HEK293 (cell line): Measurements from ENCODE around the gene SLC12A1.

Source experiments
- CTCF ChIA-PET: fragments of 350-600 bp; formaldehyde crosslinking; extraction: SDS; loops from one replicate; lab custom pipeline; 2021; ENCODE audit warnings: antibody characterized with exemption; lab: Yijun Ruan, JAX
- POLR2A ChIA-PET: fragments of 300-600 bp; formaldehyde crosslinking; extraction: SDS; loops from one replicate; lab custom pipeline; 2020; ENCODE audit warnings: antibody characterized with exemption, inconsistent platforms; lab: Yijun Ruan, JAX
- H3K27ac ChIP-seq: fragments of 200-500 bp; sonication (Bioruptor generic); 2 replicates; pipeline ENCODE4 v1.5.1; 2014; ENCODE audit warnings: low read depth, low read length, control low read depth, inconsistent platforms; ENCODE audit errors: extremely low read depth
- H3K36me3 ChIP-seq, 2 experiments: fragments of 200-500 bp in 1 of 2; sonication (Bioruptor generic) in 1 of 2; 1 replicate in 1 of 2; 2 replicates in 1 of 2; pipeline ENCODE4 v1.5.1; 2014 to 2017; ENCODE audit warnings: inconsistent platforms in 2 of 2, low read length in 2 of 2; ENCODE audit not compliant: control insufficient read depth in 2 of 2, insufficient read depth in 1 of 2
- H3K4me1 ChIP-seq: fragments of 200-500 bp; sonication (Bioruptor generic); 2 replicates; pipeline ENCODE4 v1.5.1; 2014; ENCODE audit warnings: mild to moderate bottlenecking, low read length, inconsistent platforms; ENCODE audit not compliant: control insufficient read depth, insufficient read depth
- H3K4me3 ChIP-seq: 2 replicates; pipeline ENCODE4 v1.5.1; 2011; ENCODE audit warnings: low read depth, mild to moderate bottlenecking, control low read depth, low read length, moderate library complexity
- H3K9me3 ChIP-seq: fragments of 200-500 bp; sonication (Bioruptor generic); 2 replicates; pipeline ENCODE4 v1.5.1; 2014; ENCODE audit warnings: low read depth, low read length, inconsistent platforms; ENCODE audit not compliant: control insufficient read depth, insufficient read depth
- OSR2 ChIP-seq: fragments of 450-650 bp; formaldehyde crosslinking; IDR thresholded peaks from 2 replicates; pipeline ENCODE4 v1.5.1; 2016; ENCODE audit warnings: missing biosample characterization, missing genetic modification characterization
- PATZ1 ChIP-seq: fragments of 450-650 bp; formaldehyde crosslinking; IDR thresholded peaks from 2 replicates; pipeline ENCODE4 v1.5.1; 2016; ENCODE audit warnings: missing biosample characterization, missing genetic modification characterization
- SCRT1 ChIP-seq: fragments of 450-650 bp; formaldehyde crosslinking; IDR thresholded peaks from 2 replicates; pipeline ENCODE4 v1.5.1; 2016; ENCODE audit warnings: missing biosample characterization, missing genetic modification characterization, borderline replicate concordance
- SP3 ChIP-seq: fragments of 450-650 bp; formaldehyde crosslinking; IDR thresholded peaks from 2 replicates; pipeline ENCODE4 v1.5.1; 2016; ENCODE audit warnings: missing biosample characterization, missing genetic modification characterization
- ZBTB10 ChIP-seq: fragments of 450-650 bp; formaldehyde crosslinking; IDR thresholded peaks from 2 replicates; pipeline ENCODE4 v1.5.1; 2016; ENCODE audit warnings: missing biosample characterization, missing genetic modification characterization
- ZBTB21 ChIP-seq: fragments of 450-650 bp; formaldehyde crosslinking; IDR thresholded peaks from 2 replicates; pipeline ENCODE4 v1.5.1; 2017; ENCODE audit warnings: missing biosample characterization, missing genetic modification characterization
- ZBTB7A ChIP-seq: fragments of 450-650 bp; formaldehyde crosslinking; IDR thresholded peaks from 2 replicates; pipeline ENCODE4 v1.5.1; 2016; ENCODE audit warnings: low read depth, missing biosample characterization, missing genetic modification characterization
- ZFP69B ChIP-seq: fragments of 450-650 bp; formaldehyde crosslinking; IDR thresholded peaks from 2 replicates; pipeline ENCODE4 v1.5.1; 2016; ENCODE audit warnings: missing biosample characterization, missing genetic modification characterization
- ZNF10 ChIP-seq: fragments of 450-650 bp; formaldehyde crosslinking; IDR thresholded peaks from 2 replicates; pipeline ENCODE4 v1.5.1; 2017; ENCODE audit warnings: missing biosample characterization, missing genetic modification characterization
- ZNF112 ChIP-seq: fragments of 450-650 bp; formaldehyde crosslinking; IDR thresholded peaks from 2 replicates; pipeline ENCODE4 v1.5.0; 2017; ENCODE audit warnings: missing biosample characterization, missing genetic modification characterization
- ZNF133 ChIP-seq: fragments of 450-650 bp; formaldehyde crosslinking; IDR thresholded peaks from 2 replicates; pipeline ENCODE4 v1.5.1; 2016; ENCODE audit warnings: missing biosample characterization, missing genetic modification characterization
- ZNF169 ChIP-seq: fragments of 450-650 bp; formaldehyde crosslinking; IDR thresholded peaks from 2 replicates; pipeline ENCODE4 v1.5.1; 2016; ENCODE audit warnings: missing biosample characterization, missing genetic modification characterization
- ZNF335 ChIP-seq: fragments of 450-650 bp; formaldehyde crosslinking; conservative IDR thresholded peaks from 2 replicates; pipeline ENCODE4 v1.5.1; 2016; ENCODE audit warnings: missing biosample characterization, missing genetic modification characterization
- ZNF514 ChIP-seq: fragments of 450-650 bp; formaldehyde crosslinking; IDR thresholded peaks from 2 replicates; pipeline ENCODE4 v1.5.1; 2016; ENCODE audit warnings: missing biosample characterization, missing genetic modification characterization
- ZNF580 ChIP-seq: fragments of 450-650 bp; formaldehyde crosslinking; IDR thresholded peaks from 2 replicates; pipeline ENCODE4 v1.5.1; 2016; ENCODE audit warnings: missing biosample characterization, missing genetic modification characterization
- ZNF629 ChIP-seq: fragments of 450-650 bp; formaldehyde crosslinking; IDR thresholded peaks from 2 replicates; pipeline ENCODE4 v1.5.1; 2017; ENCODE audit warnings: missing biosample characterization, missing genetic modification characterization
- ZNF654 ChIP-seq: fragments of 450-650 bp; formaldehyde crosslinking; IDR thresholded peaks from 2 replicates; pipeline ENCODE4 v1.5.1; 2016; ENCODE audit warnings: low read depth, missing biosample characterization, missing genetic modification characterization
- ZNF791 ChIP-seq: fragments of 450-650 bp; formaldehyde crosslinking; IDR thresholded peaks from 2 replicates; pipeline ENCODE4 v1.5.1; 2016; ENCODE audit warnings: missing biosample characterization, missing genetic modification characterization
- ZXDB ChIP-seq: fragments of 450-650 bp; formaldehyde crosslinking; IDR thresholded peaks from 2 replicates; pipeline ENCODE4 v1.5.1; 2016; ENCODE audit warnings: missing biosample characterization, missing genetic modification characterization

Gene SLC12A1

DNA sequence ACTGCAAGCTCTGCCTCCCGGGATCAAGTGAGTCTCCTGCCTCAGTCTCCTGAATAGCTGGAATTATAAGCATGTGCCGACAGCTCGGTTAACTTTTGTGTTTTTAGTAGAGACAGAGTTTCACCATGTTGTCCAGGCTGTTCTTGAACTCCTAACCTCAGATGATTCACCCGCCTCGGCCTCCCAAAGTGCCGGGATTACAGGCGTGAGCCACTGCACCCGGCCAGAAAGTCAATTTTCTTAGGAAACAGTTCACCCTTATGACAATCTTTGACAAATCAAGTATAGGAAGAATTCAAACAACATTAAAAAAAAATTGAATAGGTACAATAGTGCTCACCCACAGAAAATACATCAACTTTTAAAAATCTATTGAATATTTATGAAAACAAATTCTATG lies 101.5 kb downstream of the SLC12A1 start (continued):
- TF ChIP-seq PATZ1 (tag by site-specific recombination) (no peak), OSR2 (tag by site-specific recombination) (no peak)

DNA sequence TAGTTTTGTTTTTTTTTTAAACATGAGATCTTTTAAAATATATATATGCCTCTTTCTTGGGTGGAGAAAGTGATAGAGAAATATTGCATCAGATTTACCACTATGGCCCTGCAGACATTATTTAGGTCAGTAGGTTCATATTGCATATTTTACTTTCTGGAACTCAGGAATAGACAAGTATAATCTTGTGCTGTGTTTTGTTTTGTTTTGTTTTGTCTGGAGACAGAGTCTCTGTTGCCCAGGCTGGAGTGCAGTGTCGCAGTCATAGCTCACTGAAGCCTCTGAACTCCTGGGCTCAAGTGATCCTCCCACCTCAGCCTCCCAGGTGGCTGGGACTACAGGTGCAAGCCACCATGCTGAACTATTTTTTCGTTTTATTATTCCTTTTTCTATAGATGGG lies 103.6 kb downstream of the SLC12A1 start:
- CTCF ChIA-PET = interaction anchor here (1.5 kb wide), 1 partner anchor 26 kb away, joined by 3 read pairs; no protein-coding TSS in a partner anchor
- no peak overlapping the region for H3K27ac ChIP-seq
- POLR2A ChIA-PET = no interaction called here
- no peak overlapping the region for H3K4me3 ChIP-seq
- no peaks in the 10 kb centered on the region for H3K4me1 ChIP-seq
- H3K9me3 ChIP-seq = no peaks in the 10 kb centered on the region
- no peaks in the 10 kb centered on the region for H3K36me3 ChIP-seq
- TF ChIP-seq ZBTB21 (tag by site-specific recombination) (no peak), ZNF169 (tag by site-specific recombination) (no peak), SP3 (tag by site-specific recombination) (no peak), ZNF580 (tag by site-specific recombination) (no peak), ZNF335 (tag by site-specific recombination) (no peak), ZNF133 (tag by site-specific recombination) (no peak), ZXDB (tag by site-specific recombination) (no peak), ZNF10 (no peak), ZNF654 (tag by site-specific recombination) (no peak), ZNF514 (no peak), ZFP69B (tag by site-specific recombination) (no peak)

DNA sequence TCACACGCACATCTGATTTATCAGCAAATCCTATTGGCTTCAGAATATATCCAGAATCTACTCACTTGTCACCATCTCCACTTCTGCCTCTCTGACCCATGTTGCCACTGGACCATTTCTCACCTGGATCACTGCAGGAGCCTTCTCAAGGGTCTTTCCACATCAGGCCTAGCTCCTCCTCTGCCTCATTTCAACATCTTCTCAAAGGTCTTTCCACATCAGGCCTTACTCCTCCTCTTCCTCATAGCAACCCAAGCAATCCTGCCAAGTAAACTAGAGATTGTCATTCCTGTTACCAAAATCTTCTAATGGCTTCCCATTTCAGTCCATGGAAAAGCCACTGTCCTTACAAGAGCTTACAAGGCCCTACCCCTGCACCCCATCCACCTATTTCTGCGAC lies 107.1 kb downstream of the SLC12A1 start:
- ChIA-PET POLR2A (no interaction called here), CTCF (interaction anchor here (1.0 kb wide), 1 partner anchor 21 kb away, joined by 3 read pairs; no protein-coding TSS in a partner anchor)
- no peaks in the 10 kb centered on the region for H3K9me3 ChIP-seq
- H3K4me1 ChIP-seq = no peaks in the 10 kb centered on the region
- TF ChIP-seq ZNF112 (tag by site-specific recombination) = no peak
- TF ChIP-seq ZBTB10 (tag by site-specific recombination) = no peak
- TF ChIP-seq ZNF791 (tag by site-specific recombination) = no peak
- no peak for TF ChIP-seq SCRT1 (tag by site-specific recombination)
- no peak for TF ChIP-seq ZBTB7A (tag by site-specific recombination)
- TF ChIP-seq ZNF629 (tag by site-specific recombination) = no peak
- H3K36me3 ChIP-seq = no peaks in the 10 kb centered on the region
- H3K4me3 ChIP-seq = no peak overlapping the region
- H3K27ac ChIP-seq = no peak overlapping the region
